Activated T-helper 1 cell treated with anti-CD3 and anti-CD28 coated beads, Interleukin-2, amount 50 U/mL, for 16 hours (primary cell): Measurements from ENCODE around the gene TMEM182.

Experiments
- DNase-seq, 2 donors: peaks; one replicate each; pipeline ENCODE4 v3.0.0-alpha.2; 2020; ENCODE audit warnings: low read depth in 1 of 2, low spot score in 1 of 2

TMEM182 gene

GRCh38 chr2:102761763-102762162 is at the start of gene TMEM182:
Gene TMEM182 (plus strand): TSS chr2:102762031. CDS start chr2:102762218, 187 bp downstream.
- no peak for DNase-seq

GRCh38 chr2:102717308-102718018 is 44.4 kb upstream of the TMEM182 start:
- no peak for DNase-seq

GRCh38 chr2:102718387-102719316 is 43.2 kb upstream of the TMEM182 start:
- DNase-seq = no peak

- no peak for DNase-seq
Observed at GRCh38 chr2:102724016-102724490, 37.8 kb upstream of the TMEM182 start.

GRCh38 chr2:102724553-102724952 is 37.3 kb upstream of the TMEM182 start:
- no peak for DNase-seq

GRCh38 chr2:102726128-102727087 is 35.4 kb upstream of the TMEM182 start:
- DNase-seq = no peak

- DNase-seq = no peak
Observed at GRCh38 chr2:102735416-102736109, 26.3 kb upstream of the TMEM182 start.

GRCh38 chr2:102736110-102736409 is 25.8 kb upstream of the TMEM182 start:
- DNase-seq = no peak

- DNase-seq = peak; percentile 69 to 77
Observed at GRCh38 chr2:102736410-102737409, 25.1 kb upstream of the TMEM182 start.

- DNase-seq = no peak
Observed at GRCh38 chr2:102737431-102737830, 24.4 kb upstream of the TMEM182 start.

GRCh38 chr2:102743259-102743658 is 18.6 kb upstream of the TMEM182 start:
- no peak for DNase-seq

GRCh38 chr2:102748107-102748506 is 13.7 kb upstream of the TMEM182 start:
- DNase-seq = no peak

- DNase-seq = no peak
Observed at GRCh38 chr2:102749938-102750337, 11.9 kb upstream of the TMEM182 start.

GRCh38 chr2:102753563-102754159 is 8.2 kb upstream of the TMEM182 start:
- no peak for DNase-seq

- no peak for DNase-seq
Observed at GRCh38 chr2:102754456-102755145, 7.2 kb upstream of the TMEM182 start.

- no peak for DNase-seq
Observed at GRCh38 chr2:102755284-102755683, 6.5 kb upstream of the TMEM182 start.

- no peak for DNase-seq
Observed at GRCh38 chr2:102758439-102758838, 3.4 kb upstream of the TMEM182 start.

- DNase-seq = no peak
Observed at GRCh38 chr2:102764083-102764482, 2.3 kb downstream of the TMEM182 start.
